ENCODE measurements around the gene DGKB.
"Not testable (repeated sequence)": the region's sequence is repeated elsewhere in the genome, so short reads cannot be mapped to it uniquely, and the experiment has no call there.

DGKB gene

GRCh38 chr7:14458846-14459245 is 443.7 kb downstream of the DGKB start:
- DNase-seq (ENCODE audit: low spot score) = not testable (repeated sequence)

GRCh38 chr7:14457568-14458453 is 444.7 kb downstream of the DGKB start:
- peak; percentile 73 for DNase-seq (ENCODE audit: low spot score)

- DNase-seq (ENCODE audit: low spot score) = no peak
Measured at GRCh38 chr7:14449291-14449690, 453.3 kb downstream of the DGKB start.

- DNase-seq (ENCODE audit: low spot score) = no peak
Measured at GRCh38 chr7:14446829-14447228, 455.7 kb downstream of the DGKB start.

- no peak for DNase-seq (ENCODE audit: low spot score)
Measured at GRCh38 chr7:14446219-14446618, 456.3 kb downstream of the DGKB start.

- no peak for DNase-seq (ENCODE audit: low spot score)
Measured at GRCh38 chr7:14438366-14438765, 464.2 kb downstream of the DGKB start.

GRCh38 chr7:14436878-14437277 is 465.7 kb downstream of the DGKB start:
- DNase-seq (ENCODE audit: low spot score) = no peak

- DNase-seq (ENCODE audit: low spot score) = no peak
Measured at GRCh38 chr7:14432924-14433323, 469.6 kb downstream of the DGKB start.

- no peak for DNase-seq (ENCODE audit: low spot score)
Measured at GRCh38 chr7:14430926-14431325, 471.6 kb downstream of the DGKB start.

GRCh38 chr7:14425559-14425958 is 477.0 kb downstream of the DGKB start:
- DNase-seq (ENCODE audit: low spot score) = no peak

GRCh38 chr7:14424675-14425074 is 477.9 kb downstream of the DGKB start:
- no peak for DNase-seq (ENCODE audit: low spot score)

GRCh38 chr7:14420768-14421167 is 481.8 kb downstream of the DGKB start:
- DNase-seq (ENCODE audit: low spot score) = no peak

GRCh38 chr7:14419531-14419930 is 483.0 kb downstream of the DGKB start:
- DNase-seq (ENCODE audit: low spot score) = no peak

- no peak for DNase-seq (ENCODE audit: low spot score)
Measured at GRCh38 chr7:14418633-14419032, 483.9 kb downstream of the DGKB start.

- DNase-seq (ENCODE audit: low spot score) = no peak
Measured at GRCh38 chr7:14414274-14414986, 488.1 kb downstream of the DGKB start.

GRCh38 chr7:14407246-14408015 is 495.1 kb downstream of the DGKB start:
- DNase-seq (ENCODE audit: low spot score) = no peak

- no peak for DNase-seq (ENCODE audit: low spot score)
Measured at GRCh38 chr7:14403587-14403986, 499.0 kb downstream of the DGKB start.

- DNase-seq (ENCODE audit: low spot score) = no peak
Measured at GRCh38 chr7:14400271-14400670, 502.3 kb downstream of the DGKB start.

GRCh38 chr7:14398526-14398925 is 504.0 kb downstream of the DGKB start:
- no peak for DNase-seq (ENCODE audit: low spot score)

GRCh38 chr7:14395860-14396259 is 506.7 kb downstream of the DGKB start:
- no peak for DNase-seq (ENCODE audit: low spot score)

GRCh38 chr7:14394786-14395185 is 507.8 kb downstream of the DGKB start:
- no peak for DNase-seq (ENCODE audit: low spot score)

- DNase-seq (ENCODE audit: low spot score) = no peak
Measured at GRCh38 chr7:14389595-14389994, 513.0 kb downstream of the DGKB start.

- no peak for DNase-seq (ENCODE audit: low spot score)
Measured at GRCh38 chr7:14389181-14389591, 513.4 kb downstream of the DGKB start.
